H1 (cell line): ENCODE results near the gene ENDOU. TPM values are rescaled to one million over a fixed set of nuclear protein-coding genes. Genes with fewer than 3 reads are reported as not detected.

Experiments used
- GTF2F1 ChIP-seq: IDR thresholded peaks from 2 replicates; pipeline ENCODE4 v1.6.1; 2012; ENCODE audit warnings: low read depth, low read length, improper control_type of control experiment, borderline replicate concordance
- MAFK ChIP-seq: IDR thresholded peaks from 2 replicates; pipeline ENCODE4 v1.6.1; 2012; ENCODE audit warnings: low read depth, mild to moderate bottlenecking, improper control_type of control experiment, low read length
- POLR2A ChIP-seq, 2 experiments: IDR thresholded peaks; 1 replicate in 1 of 2; 2 replicates in 1 of 2; pipeline ENCODE4 v1.6.1; 2011; ENCODE audit warnings: low read depth in 2 of 2, low read length in 2 of 2, mild to moderate bottlenecking in 2 of 2; ENCODE audit errors: control extremely low read depth in 1 of 2
- SUZ12 ChIP-seq: fragments of 200-600 bp; sonication (generic); IDR thresholded peaks from 2 replicates; pipeline ENCODE4 v1.6.1; 2012; ENCODE audit warnings: mild to moderate bottlenecking, inconsistent platforms, low read length, moderate library complexity, mixed read lengths
- polyA plus RNA-seq, 7 experiments: library from polyadenylated mRNA; depleted of rRNA in 3 of 7; stranded (reverse) in 5 of 7; unstranded in 2 of 7; fragments of >200 nt in 5 of 7; fragments of 200-250 nt in 2 of 7; gene quantifications; 1 replicate in 5 of 7; 2 replicates in 1 of 7; 4 replicates in 1 of 7; pipeline versions ENCODE4 v1.2.1 to v1.2.3, GENCODE V29; 2011 to 2013; ENCODE audit warnings: missing spikeins in 2 of 7, mixed read lengths in 2 of 7
- total RNA-seq: library from RNA; stranded (reverse); fragmentation: NEBNext Ultra II Directional; extraction: Animal tissue kit (Norgen Biotek cat#: 25700); gene quantifications from 2 replicates; pipeline ENCODE4 v1.2.1, GENCODE V29; 2021

The ENDOU gene
- total and polyA plus RNA-seq, 2 of the 8 experiments (the other 6 are each of a cell fraction or from before 2014, with no cell fraction given) = not detected

- no peak for TF ChIP-seq POLR2A (IDR thresholded peaks at IDR 0.05; ENCODE audit: control extremely low read depth in 1 of 2, low read depth in 2 of 2, low read length in 2 of 2)
- TF ChIP-seq SUZ12 = no peak
- no peak for TF ChIP-seq MAFK
- TF ChIP-seq GTF2F1 = no peak
These were observed 6.4 kb upstream of the ENDOU start (continued) for GRCh38 chr12:47731723-47732122.
